GM21529 (cell line): Measurements from ENCODE around the gene FAU.
A peak's percentile ranks its signal among the peaks of the same experiment; 100 is the strongest.
"Not testable (repeated sequence)": the region's sequence is repeated elsewhere in the genome, so short reads cannot be mapped to it uniquely, and the experiment has no call there.

ENCODE experiments used
- ATAC-seq: cut with Tn5 transposase; IDR thresholded peaks from one replicate; pipeline ENCODE4 v1.9.1; 2021; ENCODE audit not compliant: unreplicated experiment

Gene FAU

DNA sequence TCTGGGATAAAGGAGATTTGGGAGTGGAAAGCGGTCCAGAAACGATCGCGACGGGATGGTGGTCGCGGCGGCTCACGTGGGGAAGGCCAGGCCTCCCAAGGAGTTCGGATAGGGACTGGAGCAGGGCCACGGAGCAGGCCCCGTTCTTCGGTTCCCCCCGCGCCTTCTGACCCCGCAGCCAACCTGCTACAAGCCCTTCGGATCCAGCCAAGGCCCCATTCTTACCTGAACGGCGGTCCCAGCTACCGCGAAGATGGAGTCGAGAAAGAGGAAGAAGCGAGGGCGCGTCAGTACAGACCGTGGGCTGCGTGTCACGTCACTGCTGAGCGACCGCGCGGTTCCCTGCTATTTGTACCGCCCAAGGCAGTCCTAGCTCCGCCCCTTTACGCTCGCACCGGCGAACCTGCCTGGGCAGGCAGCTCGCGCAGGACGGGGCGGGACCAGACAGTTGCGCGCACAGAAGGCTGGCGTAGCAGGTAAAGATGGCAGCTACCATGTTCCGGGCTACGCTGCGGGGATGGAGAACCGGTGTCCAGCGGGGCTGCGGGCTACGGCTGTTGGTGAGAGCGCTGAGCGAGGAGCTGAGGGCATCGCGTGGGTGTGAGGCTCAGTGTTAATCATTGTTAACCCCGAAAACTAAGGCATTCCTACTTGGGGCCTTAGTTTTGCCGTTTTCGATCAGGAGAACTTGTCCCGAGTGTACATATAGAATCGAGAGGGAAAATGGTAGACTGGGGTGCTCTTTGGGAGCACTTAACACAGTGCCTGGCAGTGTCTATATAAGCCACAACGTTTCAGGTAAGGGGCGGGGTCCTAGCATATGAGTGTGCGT lies at the start of gene FAU, which contains the start of gene MRPL49:
Gene FAU, minus strand, starts transcription at position 270 of the 832 bp plus-strand sequence. CDS start 321 bp downstream, outside the sequence.
Gene MRPL49, plus strand, starts transcription at position 457 of the 832 bp plus-strand sequence. Its CDS starts 26 bp downstream, at position 483.
- ATAC-seq: peak; percentile 65

DNA sequence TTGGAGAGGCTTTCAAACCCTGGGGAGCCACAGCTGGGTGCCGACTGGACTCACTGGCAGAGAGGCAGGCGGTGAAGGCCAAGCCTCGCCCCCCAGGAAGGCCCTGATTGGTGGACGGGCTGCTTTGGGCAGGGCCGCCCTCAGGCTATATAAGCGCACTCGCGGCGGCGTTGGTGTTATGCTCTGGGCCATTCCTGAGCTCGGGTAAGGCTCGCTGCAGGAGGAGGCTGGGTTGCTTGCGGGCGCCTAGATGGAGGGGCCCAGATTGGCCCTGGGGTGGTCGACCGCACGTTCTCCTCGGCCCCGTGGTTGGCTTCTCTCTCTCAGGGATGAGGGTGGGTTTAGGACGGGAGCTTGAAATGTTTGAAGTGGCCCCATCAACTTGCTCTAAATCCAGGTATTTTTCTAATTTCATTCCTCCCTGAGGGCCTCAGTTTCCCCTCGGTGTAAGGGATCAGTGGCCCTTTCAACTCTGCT lies 48.2 kb upstream of the FAU start, which contains the start of gene SPDYC:
Gene SPDYC, plus strand, starts transcription at position 176 of the 477 bp plus-strand sequence. CDS start 1,125 bp downstream, outside the sequence.
- no peak for ATAC-seq

DNA sequence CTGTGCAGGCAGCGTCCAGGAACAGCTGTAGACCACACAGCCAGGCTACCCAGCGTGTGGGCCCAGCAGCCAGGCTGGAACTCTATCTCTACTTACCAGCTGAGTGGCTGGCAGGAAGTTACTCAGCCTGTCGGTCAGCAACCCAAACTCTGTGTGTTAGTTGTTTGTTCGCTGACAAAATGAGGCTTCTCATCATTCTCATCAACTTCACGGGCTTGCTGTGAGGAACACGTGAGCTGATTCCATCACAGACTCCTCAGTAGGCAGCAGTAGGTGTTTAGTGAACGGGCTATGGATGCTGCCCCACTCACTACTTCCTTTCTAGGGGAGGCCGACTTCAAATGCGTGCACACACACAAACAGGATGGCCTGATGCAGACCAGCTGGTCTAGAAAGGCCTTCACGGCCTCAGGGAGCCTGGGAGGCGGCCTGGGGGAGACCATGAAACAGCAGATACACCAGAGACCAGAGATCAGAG lies 47.3 kb upstream of the FAU start:
- ATAC-seq: no peak

- ATAC-seq: no peak
Observed at GRCh38 chr11:65167656-65168055, 45.7 kb upstream of the FAU start.

- no peak for ATAC-seq
Observed at GRCh38 chr11:65166893-65167292, 45.0 kb upstream of the FAU start.

DNA sequence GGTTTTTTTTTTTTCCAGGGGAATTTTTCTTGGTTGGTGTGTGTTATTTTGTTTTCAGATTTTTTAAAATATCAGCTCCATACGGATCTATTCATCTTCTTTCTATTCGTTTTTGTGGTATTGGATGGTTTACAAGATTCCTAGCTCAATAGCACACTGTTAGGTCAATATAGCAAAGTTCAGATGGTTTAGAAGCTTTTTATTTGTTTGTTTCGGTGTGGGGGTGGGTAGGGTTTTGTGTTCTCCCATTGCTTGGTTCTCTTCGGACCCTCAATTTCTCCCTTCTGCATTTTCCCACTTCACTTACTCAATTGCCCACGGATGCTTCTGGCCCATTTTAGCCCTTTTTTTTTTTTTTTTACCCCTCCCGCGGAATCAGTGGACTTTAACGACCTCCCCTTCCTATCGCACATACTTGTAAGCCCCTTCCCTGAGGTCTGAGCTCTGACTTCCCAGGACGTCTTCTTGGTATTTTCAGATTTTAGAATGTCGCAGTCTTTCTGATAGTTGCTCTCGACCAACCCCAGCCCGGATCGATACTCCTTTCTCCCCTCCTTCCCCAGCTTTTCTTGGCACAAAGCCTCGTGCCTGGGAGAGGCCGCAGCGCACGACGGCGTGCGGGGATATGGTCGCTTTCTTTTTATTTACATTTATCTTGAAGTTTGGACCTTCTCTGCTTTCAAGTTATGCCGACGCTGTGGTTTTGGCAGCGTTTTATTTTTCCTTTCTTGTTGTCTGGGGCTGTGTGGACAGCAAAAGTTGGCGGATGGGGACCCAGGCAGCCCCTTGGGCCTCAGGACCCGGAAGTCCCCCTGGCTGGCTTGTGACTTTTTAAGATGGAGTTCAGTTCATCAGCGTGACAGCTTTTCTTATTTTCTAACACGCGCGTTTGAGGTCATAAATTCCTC lies 43.7 kb upstream of the FAU start:
- ATAC-seq: no peak

DNA sequence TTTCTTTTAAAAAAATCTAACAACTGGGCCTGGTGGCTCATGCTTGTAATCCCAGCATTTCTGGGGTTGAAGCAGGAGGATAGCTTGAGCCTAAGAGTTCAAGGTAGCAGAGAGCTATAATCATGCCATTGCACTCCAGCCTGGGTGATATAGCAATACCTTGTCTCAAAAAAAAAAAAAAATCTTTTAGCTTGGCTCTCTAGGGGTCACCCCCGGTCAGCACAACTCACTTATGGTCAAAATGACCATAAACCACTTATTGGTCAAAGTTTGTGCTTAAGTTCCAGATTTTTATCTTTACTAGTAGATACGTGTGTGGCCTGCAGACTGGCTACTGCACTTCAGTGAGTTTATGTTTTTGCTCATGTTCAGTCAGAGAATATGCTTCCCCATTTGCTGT lies 41.8 kb upstream of the FAU start:
- ATAC-seq: no peak

GRCh38 chr11:65160643-65161042 lies 38.7 kb upstream of the FAU start:
- ATAC-seq: no peak

GRCh38 chr11:65159012-65159411 lies 37.1 kb upstream of the FAU start:
- ATAC-seq: peak; percentile 81

DNA sequence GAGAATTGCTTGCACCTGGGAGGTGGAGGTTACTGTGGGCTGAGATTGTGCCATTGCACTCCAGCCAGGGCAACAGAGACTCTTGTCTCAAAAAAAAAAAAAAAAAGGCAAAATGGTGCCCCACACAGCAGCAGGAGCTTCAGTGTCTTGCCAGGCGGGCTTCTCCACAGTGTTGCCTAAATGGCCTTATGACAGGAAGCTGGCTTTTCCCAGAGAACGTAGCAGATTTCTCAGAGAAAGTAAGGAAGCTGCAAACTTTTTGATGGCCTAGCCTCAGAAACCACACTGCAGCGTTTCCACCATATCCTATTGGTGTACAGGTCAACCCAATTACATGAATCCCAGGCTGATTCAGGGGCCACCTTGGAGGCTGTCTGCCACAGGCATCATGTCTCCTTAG lies 35.4 kb upstream of the FAU start:
- no peak for ATAC-seq

GRCh38 chr11:65156926-65157325 lies 35.0 kb upstream of the FAU start:
- ATAC-seq: no peak

GRCh38 chr11:65156256-65156655 lies 34.3 kb upstream of the FAU start:
- no peak for ATAC-seq

DNA sequence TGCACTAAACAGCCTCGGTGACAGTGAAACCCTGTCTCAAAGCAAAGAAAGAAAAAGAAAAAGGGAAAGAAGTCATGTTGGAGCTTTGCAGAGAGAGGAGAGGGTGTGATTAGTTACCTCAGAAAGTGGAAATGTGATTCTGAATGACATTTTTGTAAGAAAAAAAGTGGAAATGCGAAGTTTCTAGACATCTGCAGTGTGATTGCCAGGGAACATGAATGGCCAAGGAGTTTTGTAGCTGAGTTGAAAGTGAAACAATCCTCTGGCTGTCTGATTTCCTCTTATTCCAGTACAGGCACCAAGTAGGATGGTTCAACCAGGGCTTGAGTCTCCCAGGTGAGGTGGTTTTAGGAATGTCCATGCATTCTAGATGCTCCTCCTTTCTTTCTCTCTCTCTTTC lies 30.2 kb upstream of the FAU start:
- no peak for ATAC-seq

GRCh38 chr11:65151331-65151899 lies 29.5 kb upstream of the FAU start:
- no peak for ATAC-seq

DNA sequence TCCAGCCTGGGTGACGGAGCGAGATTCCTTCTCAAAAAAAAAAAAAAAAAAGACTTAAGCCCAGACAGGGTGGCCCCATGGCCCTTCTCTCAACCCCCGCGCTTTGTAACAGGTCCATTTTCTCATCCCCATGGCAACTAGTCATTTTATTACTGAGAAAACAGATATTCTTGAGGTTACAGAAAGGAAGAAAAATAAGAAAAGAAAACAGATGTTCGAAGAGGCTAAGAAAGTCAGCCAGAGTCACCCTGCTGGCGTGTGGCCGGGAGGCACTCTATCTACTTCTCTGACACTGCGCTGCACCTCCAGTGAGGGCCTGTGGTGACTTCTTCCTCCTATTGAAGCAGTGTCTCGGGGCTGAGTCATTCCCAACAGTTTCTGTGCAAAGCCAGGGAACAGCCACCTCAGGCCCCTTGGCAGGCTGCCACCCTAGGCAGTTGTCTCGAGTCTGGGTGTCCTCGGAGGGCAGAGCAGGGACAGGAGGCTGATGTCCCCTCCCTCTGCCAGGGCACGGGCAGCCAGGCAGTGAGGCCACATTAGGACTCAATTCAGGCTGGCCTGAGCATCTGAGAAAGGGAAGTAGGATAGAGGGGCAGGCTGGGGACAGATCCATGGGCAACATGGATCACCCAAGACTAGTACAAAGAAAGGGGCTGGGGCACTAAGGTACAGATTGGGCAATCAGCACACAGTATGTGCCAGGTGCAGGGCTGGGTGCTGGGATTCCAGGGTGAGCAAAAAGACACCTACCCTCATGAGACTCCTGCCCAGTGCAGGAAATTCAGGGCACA lies 28.8 kb upstream of the FAU start:
- no peak for ATAC-seq

GRCh38 chr11:65150131-65150508 lies 28.2 kb upstream of the FAU start:
- ATAC-seq: not testable (repeated sequence)

DNA sequence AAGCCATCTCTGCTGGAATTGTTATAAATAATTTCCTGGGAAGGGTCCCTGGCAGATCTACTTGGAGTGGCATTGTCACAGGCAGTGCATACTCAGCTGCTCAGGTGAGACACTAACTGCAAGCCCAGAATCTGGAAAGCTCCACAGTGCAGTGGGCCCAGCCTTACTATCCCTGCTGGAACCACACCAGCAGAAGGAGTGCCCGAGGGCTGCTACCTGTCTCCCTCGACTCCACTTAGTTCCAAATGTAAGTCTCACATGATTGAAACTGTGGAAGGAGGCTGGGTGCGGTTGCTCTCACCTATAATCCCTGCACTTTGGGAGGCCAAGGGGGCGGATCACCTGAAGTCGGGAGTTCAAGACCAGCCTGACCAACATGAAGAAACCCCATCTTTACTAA lies 26.7 kb upstream of the FAU start:
- no peak for ATAC-seq

DNA sequence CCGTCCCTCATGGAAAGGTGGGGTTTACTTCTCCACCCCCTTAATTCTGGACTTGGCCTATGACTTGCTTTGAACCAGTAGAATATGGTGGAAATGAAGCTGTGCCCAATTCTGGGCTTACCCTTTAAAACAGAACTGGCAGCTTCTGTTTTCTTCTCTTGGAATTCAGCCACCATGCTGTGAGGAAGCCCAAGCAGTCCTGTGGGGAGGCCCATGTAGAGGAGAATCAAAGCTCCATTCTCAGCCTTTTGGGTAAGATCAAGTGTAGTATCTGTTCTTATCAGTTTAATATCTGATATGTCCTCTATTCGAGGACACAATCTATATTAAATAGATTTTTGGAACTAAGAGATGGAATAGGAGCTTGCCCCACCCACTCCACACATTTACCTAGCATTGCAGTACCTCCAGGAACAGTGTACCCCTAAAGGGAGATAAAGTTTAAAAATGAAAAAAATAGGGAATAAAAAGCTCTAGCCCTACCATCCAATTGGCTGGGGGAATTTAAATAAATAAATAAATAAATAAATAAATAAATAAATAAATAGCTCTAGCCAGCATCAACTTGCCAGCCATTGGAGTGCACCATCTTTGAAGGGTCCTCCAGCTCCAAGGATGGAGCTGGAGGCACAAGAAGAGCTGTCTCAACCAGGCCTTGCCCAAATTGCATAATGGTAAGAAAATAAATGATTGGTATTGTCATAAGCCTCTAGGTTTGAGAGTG lies 25.6 kb upstream of the FAU start:
- no peak for ATAC-seq

DNA sequence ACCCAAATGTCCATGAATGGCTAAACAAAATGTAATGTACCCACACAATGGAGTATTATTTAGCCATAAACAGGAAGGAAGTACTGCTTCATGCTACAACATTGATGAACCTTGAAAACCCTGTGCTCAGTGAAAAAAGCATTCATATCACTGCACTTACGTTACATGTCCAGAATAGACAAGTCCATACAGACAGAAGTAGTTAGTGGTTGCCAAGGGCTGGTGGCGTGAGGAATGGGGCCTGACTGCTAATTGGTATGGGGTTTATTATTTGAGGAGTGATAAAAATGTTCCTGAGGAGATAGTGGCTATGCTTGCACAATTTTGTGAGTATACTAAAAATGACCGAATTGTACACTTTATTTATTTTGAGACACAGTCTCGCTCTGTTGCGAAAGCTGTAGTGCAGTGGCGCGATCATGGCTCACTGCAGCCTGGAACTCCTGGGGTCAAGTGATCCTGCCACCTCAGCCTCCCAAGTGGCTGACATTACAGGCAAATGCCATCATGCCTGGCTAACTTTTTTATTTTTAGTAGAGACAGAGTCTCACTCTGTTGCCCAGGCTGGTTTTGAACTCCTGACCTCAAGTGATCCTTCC lies 20.1 kb upstream of the FAU start:
- no peak for ATAC-seq
